DMS 273 treated with DMSO at 0.1 percent for 48 hours (cell line): ENCODE data around the gene C4BPB.
"Not testable (repeated sequence)": the region's sequence is repeated elsewhere in the genome, so short reads cannot be mapped to it uniquely, and the experiment has no call there.

Experiments
- DNase-seq: peaks from one replicate; lab custom pipeline; 2025; lab: John Stamatoyannopoulos, UW

The C4BPB gene

GRCh38 chr1:207088701-207089626 lies at the start of gene C4BPB:
TSS of gene C4BPB (plus strand) at chr1:207088860. CDS start at chr1:207089532, 672 bp downstream.
- DNase-seq: no peak

- DNase-seq: no peak
Measured at GRCh38 chr1:207039380-207040180, 49.1 kb upstream of the C4BPB start.

GRCh38 chr1:207040181-207040533 lies 48.5 kb upstream of the C4BPB start:
- no peak for DNase-seq

- not testable (repeated sequence) for DNase-seq
Measured at GRCh38 chr1:207041397-207041796, 47.3 kb upstream of the C4BPB start.

GRCh38 chr1:207045453-207045852 lies 43.2 kb upstream of the C4BPB start:
- DNase-seq: no peak

GRCh38 chr1:207047505-207047904 lies 41.2 kb upstream of the C4BPB start:
- no peak for DNase-seq

- no peak for DNase-seq
Measured at GRCh38 chr1:207048041-207048440, 40.6 kb upstream of the C4BPB start.

- DNase-seq: no peak
Measured at GRCh38 chr1:207049054-207049453, 39.6 kb upstream of the C4BPB start.

- no peak for DNase-seq
Measured at GRCh38 chr1:207049514-207049913, 39.1 kb upstream of the C4BPB start.

GRCh38 chr1:207049974-207050391 lies 38.7 kb upstream of the C4BPB start:
- DNase-seq: peak; percentile 8

- peak; percentile 53 for DNase-seq
Measured at GRCh38 chr1:207050480-207051190, 38.0 kb upstream of the C4BPB start.

- no peak for DNase-seq
Measured at GRCh38 chr1:207051191-207051943, 37.3 kb upstream of the C4BPB start, which contains the start of gene YOD1. TSS of gene YOD1 (minus strand) at chr1:207051208. CDS start at chr1:207051030, 178 bp downstream.

GRCh38 chr1:207052911-207053769 lies 35.5 kb upstream of the C4BPB start, which contains the start of gene PFKFB2:
TSS of gene PFKFB2 (plus strand) at chr1:207053275. CDS start at chr1:207054718, 1,443 bp downstream.
- DNase-seq: peak; percentile 97

GRCh38 chr1:207054491-207054890 lies 34.2 kb upstream of the C4BPB start:
- no peak for DNase-seq

- DNase-seq: no peak
Measured at GRCh38 chr1:207055386-207056001, 33.2 kb upstream of the C4BPB start.

GRCh38 chr1:207056673-207057072 lies 32.0 kb upstream of the C4BPB start:
- DNase-seq: no peak

GRCh38 chr1:207058252-207058651 lies 30.4 kb upstream of the C4BPB start:
- DNase-seq: no peak

- no peak for DNase-seq
Measured at GRCh38 chr1:207058878-207059867, 29.5 kb upstream of the C4BPB start.

- no peak for DNase-seq
Measured at GRCh38 chr1:207059881-207060280, 28.8 kb upstream of the C4BPB start.
